Cardiac muscle cell (in vitro differentiated cells and primary cell): Measurements from ENCODE around the gene SCAMP5. TPM values are rescaled to one million over a fixed set of nuclear protein-coding genes. Genes with fewer than 3 reads are reported as not detected.

Experiments
- DNase-seq, 2 donors: peaks; one replicate each; pipeline versions ENCODE4 v3.0.0 to v3.0.0-alpha.2; 2010 to 2017; ENCODE audit warnings: low read depth in 1 of 2, low spot score in 1 of 2
- H3K27ac ChIP-seq: fragments of 200-600 bp; sonication (generic); 2 replicates; pipeline ENCODE4 v1.5.1; 2016
- H3K27me3 ChIP-seq: fragments of 200-600 bp; sonication (generic); 2 replicates; pipeline ENCODE4 v1.6.0; 2016; ENCODE audit warnings: control low read depth
- H3K36me3 ChIP-seq: fragments of 200-600 bp; sonication (generic); 2 replicates; pipeline ENCODE4 v1.5.1; 2016; ENCODE audit warnings: control low read depth
- H3K4me1 ChIP-seq: fragments of 200-600 bp; sonication (generic); 2 replicates; pipeline ENCODE4 v1.8.1; 2017; ENCODE audit warnings: low read depth, mild to moderate bottlenecking, mixed run types
- H3K4me3 ChIP-seq: fragments of 200-600 bp; sonication (generic); 2 replicates; pipeline ENCODE4 v1.5.1; 2016; ENCODE audit warnings: mild to moderate bottlenecking
- H3K9me3 ChIP-seq: fragments of 200-600 bp; sonication (generic); 2 replicates; pipeline ENCODE4 v1.5.1; 2017; ENCODE audit warnings: low read depth, mild to moderate bottlenecking, control low read depth
- CTCF ChIP-seq: IDR thresholded peaks from 2 replicates; pipeline ENCODE4 v1.5.1; 2012; ENCODE audit warnings: low read depth, mild to moderate bottlenecking, low read length
- polyA plus RNA-seq: library from polyadenylated mRNA; unstranded; fragments of >200 nt; fragmentation: Nextera tagmentation; extraction: Ambion mirVana; gene quantifications from 2 replicates; pipeline ENCODE4 v1.2.1, GENCODE V29; 2016
- total RNA-seq: library from RNA; depleted of rRNA; stranded (reverse); fragments of >200 nt; gene quantifications from 2 replicates; pipeline ENCODE4 v1.2.3, GENCODE V29; 2016

Gene SCAMP5
- total and polyA plus RNA-seq, 2 experiments from 2014 or later: 3.3 to 5.8 TPM

- peak; percentile 50 for TF ChIP-seq CTCF
- peak overlapping the region; percentile 91 for H3K27ac ChIP-seq
These were observed 47.6 kb downstream of the SCAMP5 start for GRCh38 chr15:75042730-75043508.

GRCh38 chr15:75043509-75044257 is 48.3 kb downstream of the SCAMP5 start:
- peak in 1 of 2 donors; percentile 100 for DNase-seq
- H3K27ac ChIP-seq: peak overlapping the region; percentile 91
- TF ChIP-seq CTCF: peak; percentile 82
- H3K36me3 ChIP-seq: no peaks in the 10 kb centered on the region
- peaks cover 52% of the 10 kb centered on the region for H3K4me1 ChIP-seq
- no peaks in the 10 kb centered on the region for H3K9me3 ChIP-seq
- no peak overlapping the region for H3K4me3 ChIP-seq
- no peaks in the 10 kb centered on the region for H3K27me3 ChIP-seq

More at GRCh38 chr15:75042730-75043508, 47.6 kb downstream of the SCAMP5 start:
- Histone ChIP-seq H3K4me1 (peaks cover 55% of the 10 kb centered on the region), H3K27me3 (no peaks in the 10 kb centered on the region), H3K36me3 (no peaks in the 10 kb centered on the region), H3K4me3 (no peak overlapping the region), H3K9me3 (no peaks in the 10 kb centered on the region)
- peak; percentile 48 to 90 for DNase-seq

GRCh38 chr15:75044258-75044878 is 49.0 kb downstream of the SCAMP5 start:
- no peaks in the 10 kb centered on the region for H3K27me3 ChIP-seq

GRCh38 chr15:75045332-75046015 is 50.1 kb downstream of the SCAMP5 start:
- H3K27me3 ChIP-seq: no peaks in the 10 kb centered on the region
- no peaks in the 10 kb centered on the region for H3K9me3 ChIP-seq
- no peak overlapping the region for H3K4me3 ChIP-seq
- peaks cover 43% of the 10 kb centered on the region for H3K4me1 ChIP-seq
- H3K27ac ChIP-seq: no peak overlapping the region
- DNase-seq: no peak
- H3K36me3 ChIP-seq: no peaks in the 10 kb centered on the region
- TF ChIP-seq CTCF: no peak

More at GRCh38 chr15:75044258-75044878, 49.0 kb downstream of the SCAMP5 start:
- H3K4me3 ChIP-seq: no peak overlapping the region
- peak overlapping the region; percentile 91 for H3K27ac ChIP-seq
- DNase-seq: no peak
- H3K9me3 ChIP-seq: no peaks in the 10 kb centered on the region
- no peaks in the 10 kb centered on the region for H3K36me3 ChIP-seq
- TF ChIP-seq CTCF: no peak
- H3K4me1 ChIP-seq: peaks cover 45% of the 10 kb centered on the region

- H3K4me1 ChIP-seq: peaks cover 32% of the 10 kb centered on the region
- H3K4me3 ChIP-seq: no peak overlapping the region
- no peaks in the 10 kb centered on the region for H3K27me3 ChIP-seq
- no peaks in the 10 kb centered on the region for H3K36me3 ChIP-seq
- no peak overlapping the region for H3K27ac ChIP-seq
- H3K9me3 ChIP-seq: no peaks in the 10 kb centered on the region
- DNase-seq: no peak
- TF ChIP-seq CTCF: no peak
These were observed 53.0 kb downstream of the SCAMP5 start for GRCh38 chr15:75048394-75048793.
